Prostate gland (tissue), 2 donors: ENCODE measurements around the gene CNOT8. TPM values are rescaled to one million over a fixed set of nuclear protein-coding genes. Genes with fewer than 3 reads are reported as not detected.
A peak's percentile ranks its signal among the peaks of the same experiment; 100 is the strongest.

Source experiments
- DNase-seq: peaks from one replicate; pipeline ENCODE4 v3.0.0-alpha.2; 2019; ENCODE audit warnings: low spot score
- H3K27ac ChIP-seq, 2 donors: fragments of 200-600 bp; sonication (generic); 2 replicates each; pipeline ENCODE4 v1.5.1; 2017 to 2019
- H3K27me3 ChIP-seq: fragments of 200-600 bp; sonication (generic); replicated peaks from 2 replicates; pipeline ENCODE4 v1.5.1; 2019; ENCODE audit not compliant: insufficient read depth
- H3K36me3 ChIP-seq, 2 donors: fragments of 200-600 bp; sonication (generic); 1 replicate in 1 of 2; 2 replicates in 1 of 2; pipeline versions ENCODE4 v1.5.1 to v1.8.1; 2017 to 2019
- H3K4me1 ChIP-seq: fragments of 200-600 bp; sonication (generic); replicated peaks from 2 replicates; pipeline ENCODE4 v1.5.1; 2019
- H3K4me3 ChIP-seq, 2 donors: fragments of 200-600 bp; sonication (generic); 2 replicates each; pipeline ENCODE4 v1.5.1; 2017 to 2019
- H3K9me3 ChIP-seq: fragments of 200-600 bp; sonication (generic); 2 replicates; pipeline ENCODE4 v1.5.1; 2017
- CTCF ChIP-seq, 4 experiments: fragments of 200-600 bp in 2 of 4; fragments of 450-650 bp in 2 of 4; sonication (generic) in 2 of 4; IDR thresholded peaks; 1 replicate in 3 of 4; 2 replicates in 1 of 4; pipeline ENCODE4 v1.5.1; 2016 to 2019; ENCODE audit warnings: antibody characterized with exemption in 4 of 4, mild to moderate bottlenecking in 2 of 4, moderate library complexity in 2 of 4
- POLR2A ChIP-seq: fragments of 450-650 bp; IDR thresholded peaks from one replicate; pipeline ENCODE4 v1.6.1; 2016; ENCODE audit warnings: antibody characterized with exemption, mild to moderate bottlenecking
- POLR2AphosphoS5 ChIP-seq: sonication (generic); formaldehyde crosslinking; IDR thresholded peaks from one replicate; pipeline ENCODE4 v1.6.1; 2017; ENCODE audit warnings: antibody characterized with exemption
- WGBS: methylation state at CpG from one replicate; pipeline ENCODE4 v1.1.5; 2018; 5-methylcytosine and 5-hydroxymethylcytosine counted together
- intact Hi-C: fragments of 100-400 bp; cut with DNase I; formaldehyde crosslinking; loops from one replicate; pipeline ENCODE4 v1.14.2; 2022
- total RNA-seq, 2 donors: library from RNA; depleted of rRNA; stranded (reverse); fragments of >200 nt; gene quantifications; one replicate each; pipeline ENCODE4 v1.1.0, GENCODE V29; 2016

The CNOT8 gene
- total RNA-seq, 2 donors from 2014 or later = 46.3 to 95.2 TPM

DNA sequence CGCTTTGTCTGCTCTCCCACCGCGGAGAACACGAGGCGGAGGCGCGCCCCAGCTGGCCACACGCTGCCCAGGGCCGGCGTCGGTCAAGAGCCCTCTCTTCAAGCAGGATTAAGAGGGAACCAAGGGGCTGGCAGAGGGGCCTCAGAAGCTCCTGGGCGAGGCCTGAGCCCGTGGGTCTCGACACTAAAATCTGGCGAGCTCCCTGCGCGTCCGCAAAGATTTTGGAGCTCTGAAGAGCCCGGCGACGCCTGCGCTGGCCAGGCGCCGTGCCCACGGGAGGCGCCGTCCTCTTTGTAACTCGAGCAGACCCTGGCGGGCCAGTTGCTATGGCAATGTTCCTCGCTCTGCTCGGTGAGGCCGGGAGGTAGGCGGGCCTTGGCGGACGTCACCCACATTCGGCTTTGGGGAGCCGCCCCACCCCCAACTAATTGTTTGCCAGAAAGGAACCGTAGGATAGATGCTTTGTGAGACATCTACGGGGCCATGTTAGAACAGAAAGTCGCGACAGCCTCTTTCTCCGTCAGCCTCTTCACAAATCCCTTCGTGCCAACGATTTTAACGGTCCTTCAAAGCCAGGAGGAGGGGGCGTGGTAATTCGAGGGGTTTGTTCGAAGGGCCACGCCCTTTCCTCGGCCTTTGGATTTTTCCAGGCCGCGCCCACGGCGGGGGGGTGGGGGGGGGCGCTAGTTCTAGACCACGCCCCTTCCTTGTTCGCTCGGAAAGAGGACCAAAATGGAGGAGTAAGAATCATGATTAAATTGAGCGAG is 714 bp upstream of the CNOT8 start:
- DNase-seq = peak; percentile 92
- Histone ChIP-seq H3K9me3 (no peaks in the 10 kb centered on the region), H3K27ac (peak overlapping the region; percentile 97 to 98), H3K27me3 (no peaks in the 10 kb centered on the region), H3K4me3 (peak overlapping the region; percentile 75 to 82), H3K36me3 (no peaks in the 10 kb centered on the region), H3K4me1 (peaks cover 6% of the 10 kb centered on the region)
- WGBS = under 1% methylated on average over 57 of the region's 59 CpGs
- intact Hi-C loops = loop anchor here (1.0 to 10.0 kb wide), 3 partner anchors 85 to 173 kb away; partner anchors contain the start of genes LARP1 and MRPL22
- TF ChIP-seq CTCF (IDR thresholded peaks at IDR 0.05) (peak in 2 of 4 experiments; percentile 19 to 28), POLR2AphosphoS5 (peak; percentile 75), POLR2A (peak; percentile 69)

- TF ChIP-seq POLR2A (no peak), CTCF (IDR thresholded peaks at IDR 0.05) (no peak), POLR2AphosphoS5 (no peak)
- no peak for DNase-seq
- no peaks in the 10 kb centered on the region for H3K9me3 ChIP-seq
- peak overlapping the region; percentile 97 to 98 for H3K27ac ChIP-seq
- intact Hi-C loops = loop anchor here (1.0 to 10.0 kb wide), 3 partner anchors 83 to 174 kb away; partner anchors contain the start of genes LARP1 and MRPL22
- H3K4me3 ChIP-seq = peak overlapping the region; percentile 75 to 82
- no peaks in the 10 kb centered on the region for H3K27me3 ChIP-seq
- under 1% methylated on average over 26 of the region's 26 CpGs for WGBS
- H3K36me3 ChIP-seq = no peaks in the 10 kb centered on the region
- H3K4me1 ChIP-seq = peaks cover 6% of the 10 kb centered on the region
These were observed 795 bp downstream of the CNOT8 start for GRCh38 chr5:154858972-154859871.

- Histone ChIP-seq H3K9me3 (no peaks in the 10 kb centered on the region), H3K4me3 (peak overlapping the region in 1 of 2 donors; percentile 82), H3K36me3 (no peaks in the 10 kb centered on the region), H3K27ac (no peak overlapping the region), H3K4me1 (peaks cover 6% of the 10 kb centered on the region), H3K27me3 (no peaks in the 10 kb centered on the region)
- intact Hi-C loops = no loop called here
- TF ChIP-seq CTCF (IDR thresholded peaks at IDR 0.05) (no peak), POLR2AphosphoS5 (no peak), POLR2A (no peak)
- WGBS = 42% methylated on average over 5 of the region's 5 CpGs
- no peak for DNase-seq
These were observed 1.7 kb downstream of the CNOT8 start for GRCh38 chr5:154860123-154860522.

DNA sequence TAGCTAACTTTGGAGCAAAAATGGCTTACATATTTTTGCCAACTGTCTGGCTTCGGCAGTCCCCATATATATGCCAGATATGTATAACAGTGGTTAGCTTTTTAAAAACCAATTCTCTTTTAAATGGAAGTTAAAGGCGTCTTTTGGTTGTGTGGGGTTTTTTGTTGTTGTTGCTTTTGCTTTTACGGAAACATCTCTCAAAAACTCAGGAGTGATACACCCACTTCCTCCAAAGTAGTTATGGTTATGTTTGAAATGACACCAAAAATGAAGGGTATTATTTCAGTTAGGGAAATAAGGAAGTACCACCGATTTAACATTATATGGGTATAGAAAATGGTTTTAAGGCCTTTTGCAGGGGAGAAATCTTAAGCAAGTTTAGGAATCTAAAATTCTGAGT is 2.3 kb downstream of the CNOT8 start:
- no peak overlapping the region for H3K27ac ChIP-seq
- WGBS = 57% methylated on average over 4 of the region's 4 CpGs
- H3K9me3 ChIP-seq = no peaks in the 10 kb centered on the region
- H3K4me1 ChIP-seq = peaks cover 6% of the 10 kb centered on the region
- H3K4me3 ChIP-seq = no peak overlapping the region
- TF ChIP-seq POLR2AphosphoS5 = no peak
- H3K36me3 ChIP-seq = no peaks in the 10 kb centered on the region
- no peak for DNase-seq
- no peaks in the 10 kb centered on the region for H3K27me3 ChIP-seq
- intact Hi-C loops = no loop called here

GRCh38 chr5:154861946-154862345 is 3.5 kb downstream of the CNOT8 start:
- H3K9me3 ChIP-seq = no peaks in the 10 kb centered on the region
- H3K27me3 ChIP-seq = no peaks in the 10 kb centered on the region
- no peak for TF ChIP-seq CTCF (IDR thresholded peaks at IDR 0.05)
- TF ChIP-seq POLR2AphosphoS5 = no peak
- H3K4me3 ChIP-seq = no peak overlapping the region
- intact Hi-C loops = no loop called here
- no peak overlapping the region for H3K27ac ChIP-seq
- H3K4me1 ChIP-seq = peaks cover 2% of the 10 kb centered on the region
- DNase-seq = no peak
- H3K36me3 ChIP-seq = no peaks in the 10 kb centered on the region
- WGBS = 83% methylated on average over 8 of the region's 8 CpGs
